Measurements from ENCODE around the gene PPP2R2B.

DNA sequence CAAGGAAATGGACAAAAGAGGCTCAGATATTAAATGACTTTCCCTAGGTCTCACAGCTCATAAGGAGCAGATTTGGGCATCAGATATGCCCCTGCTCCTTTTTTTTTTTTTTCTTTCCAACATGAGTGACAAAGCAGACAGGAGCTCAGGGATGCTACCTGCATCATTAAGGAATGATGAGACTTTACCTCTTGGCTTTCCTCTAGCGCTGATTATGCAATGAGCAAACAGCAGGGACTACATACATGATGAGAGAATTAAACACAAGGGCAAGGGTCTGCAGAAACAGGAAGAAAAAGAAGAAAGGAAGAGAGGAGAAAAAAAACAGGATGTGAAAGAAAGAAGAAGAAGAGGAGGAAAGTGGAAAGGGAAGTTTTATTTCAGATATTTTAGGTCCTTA is 179.9 kb downstream of the PPP2R2B start:
- TF ChIP-seq CTCF (IDR thresholded peaks at IDR 0.05) (no peak), POLR2A (IDR thresholded peaks at IDR 0.05) (no peak)

Data from heart left ventricle (tissue), 13 donors.